SJCRH30 (cell line): ENCODE results near the gene RNF114. TPM values are rescaled to one million over a fixed set of nuclear protein-coding genes. Genes with fewer than 3 reads are reported as not detected.
"Not testable (repeated sequence)": the region's sequence is repeated elsewhere in the genome, so short reads cannot be mapped to it uniquely, and the experiment has no call there.

Experiments used
- DNase-seq, 2 experiments: peaks; one replicate each; pipeline ENCODE4 v3.0.0-alpha.2; 2015 to 2020
- H3K27ac ChIP-seq: fragments of 250-450 bp; sonication (Bioruptor Pico); 2 replicates; pipeline ENCODE4 v1.5.1; 2020; ENCODE audit warnings: mild to moderate bottlenecking, moderate library complexity
- H3K27me3 ChIP-seq: fragments of 250-450 bp; sonication (Bioruptor Pico); 2 replicates; pipeline ENCODE4 v1.5.1; 2020; ENCODE audit warnings: mild to moderate bottlenecking, moderate library complexity
- H3K36me3 ChIP-seq: fragments of 250-450 bp; sonication (Bioruptor Pico); 2 replicates; pipeline ENCODE4 v1.5.1; 2020; ENCODE audit warnings: mild to moderate bottlenecking, moderate library complexity
- H3K4me1 ChIP-seq: fragments of 250-450 bp; sonication (Bioruptor Pico); 2 replicates; pipeline ENCODE4 v1.5.1; 2020; ENCODE audit warnings: mild to moderate bottlenecking, moderate library complexity
- H3K4me3 ChIP-seq: fragments of 250-450 bp; sonication (Bioruptor Pico); 2 replicates; pipeline ENCODE4 v1.5.1; 2020; ENCODE audit warnings: mild to moderate bottlenecking, moderate library complexity
- H3K9me3 ChIP-seq: fragments of 250-450 bp; sonication (Bioruptor Pico); replicated peaks from 2 replicates; pipeline ENCODE4 v1.5.1; 2020; ENCODE audit warnings: mild to moderate bottlenecking, moderate library complexity
- total RNA-seq: library from RNA; depleted of rRNA; stranded (reverse); fragments of >200 nt; shearing (Covaris generic); gene quantifications from 2 replicates; pipeline ENCODE4 v1.2.3, GENCODE V29; 2014

Gene RNF114
- total RNA-seq, 1 experiment from 2014 or later = 108 TPM

- Histone ChIP-seq H3K27ac (peak overlapping the region; percentile 91), H3K27me3 (no peaks in the 10 kb centered on the region)
- DNase-seq = no peak
Observed at GRCh38 chr20:49937027-49937929, 1.1 kb downstream of the RNF114 start.

GRCh38 chr20:49938173-49939163 is 2.3 kb downstream of the RNF114 start:
- Histone ChIP-seq H3K4me3 (no peak overlapping the region), H3K4me1 (peaks cover 13% of the 10 kb centered on the region), H3K27ac (no peak overlapping the region), H3K9me3 (no peaks in the 10 kb centered on the region), H3K36me3 (peaks cover 37% of the 10 kb centered on the region), H3K27me3 (no peaks in the 10 kb centered on the region)
- no peak for DNase-seq

More at GRCh38 chr20:49937027-49937929, 1.1 kb downstream of the RNF114 start:
- Histone ChIP-seq H3K4me1 (peaks cover 13% of the 10 kb centered on the region), H3K4me3 (peak overlapping the region; percentile 98), H3K9me3 (no peaks in the 10 kb centered on the region), H3K36me3 (peaks cover 26% of the 10 kb centered on the region)

GRCh38 chr20:49941456-49941855 is 5.3 kb downstream of the RNF114 start:
- no peak overlapping the region for H3K27ac ChIP-seq
- H3K4me3 ChIP-seq = no peak overlapping the region
- H3K27me3 ChIP-seq = no peaks in the 10 kb centered on the region
- peaks cover 13% of the 10 kb centered on the region for H3K4me1 ChIP-seq
- peaks cover 63% of the 10 kb centered on the region for H3K36me3 ChIP-seq
- no peak for DNase-seq
- no peaks in the 10 kb centered on the region for H3K9me3 ChIP-seq

GRCh38 chr20:49942303-49942702 is 6.1 kb downstream of the RNF114 start:
- H3K27me3 ChIP-seq = no peaks in the 10 kb centered on the region
- H3K4me1 ChIP-seq = peaks cover 11% of the 10 kb centered on the region
- peaks cover 70% of the 10 kb centered on the region for H3K36me3 ChIP-seq
- no peak overlapping the region for H3K4me3 ChIP-seq
- H3K9me3 ChIP-seq = no peaks in the 10 kb centered on the region
- H3K27ac ChIP-seq = no peak overlapping the region
- DNase-seq = no peak

- DNase-seq = no peak
- H3K9me3 ChIP-seq = no peaks in the 10 kb centered on the region
- H3K4me1 ChIP-seq = peaks cover 4% of the 10 kb centered on the region
- H3K27me3 ChIP-seq = no peaks in the 10 kb centered on the region
- peaks cover 73% of the 10 kb centered on the region for H3K36me3 ChIP-seq
- no peak overlapping the region for H3K27ac ChIP-seq
- H3K4me3 ChIP-seq = no peak overlapping the region
Observed at GRCh38 chr20:49942942-49943341, 6.7 kb downstream of the RNF114 start.

GRCh38 chr20:49945306-49945700 is 9.1 kb downstream of the RNF114 start:
- DNase-seq = no peak
- no peaks in the 10 kb centered on the region for H3K27me3 ChIP-seq
- H3K9me3 ChIP-seq = no peaks in the 10 kb centered on the region
- no peak overlapping the region for H3K4me3 ChIP-seq
- H3K36me3 ChIP-seq = peaks cover 85% of the 10 kb centered on the region
- no peaks in the 10 kb centered on the region for H3K4me1 ChIP-seq
- no peak overlapping the region for H3K27ac ChIP-seq

GRCh38 chr20:49945701-49946477 is 9.7 kb downstream of the RNF114 start:
- Histone ChIP-seq H3K36me3 (peaks cover 89% of the 10 kb centered on the region), H3K27me3 (no peaks in the 10 kb centered on the region), H3K27ac (no peak overlapping the region), H3K4me3 (no peak overlapping the region), H3K9me3 (no peaks in the 10 kb centered on the region), H3K4me1 (no peaks in the 10 kb centered on the region)
- no peak for DNase-seq

GRCh38 chr20:49948178-49948577 is 12.0 kb downstream of the RNF114 start:
- no peak for DNase-seq
- peaks cover 90% of the 10 kb centered on the region for H3K36me3 ChIP-seq

GRCh38 chr20:49948809-49949507 is 12.8 kb downstream of the RNF114 start:
- H3K36me3 ChIP-seq = peaks cover 95% of the 10 kb centered on the region
- H3K27ac ChIP-seq = no peak overlapping the region
- DNase-seq = no peak
- H3K9me3 ChIP-seq = no peaks in the 10 kb centered on the region
- H3K4me3 ChIP-seq = no peak overlapping the region
- H3K27me3 ChIP-seq = no peaks in the 10 kb centered on the region
- no peaks in the 10 kb centered on the region for H3K4me1 ChIP-seq

More at GRCh38 chr20:49948178-49948577, 12.0 kb downstream of the RNF114 start:
- Histone ChIP-seq H3K27me3 (no peaks in the 10 kb centered on the region), H3K4me1 (no peaks in the 10 kb centered on the region), H3K9me3 (no peaks in the 10 kb centered on the region), H3K4me3 (no peak overlapping the region), H3K27ac (no peak overlapping the region)

- peaks cover 95% of the 10 kb centered on the region for H3K36me3 ChIP-seq
- no peak overlapping the region for H3K4me3 ChIP-seq
- no peak overlapping the region for H3K27ac ChIP-seq
- H3K4me1 ChIP-seq = no peaks in the 10 kb centered on the region
- H3K9me3 ChIP-seq = no peaks in the 10 kb centered on the region
- no peaks in the 10 kb centered on the region for H3K27me3 ChIP-seq
- no peak for DNase-seq
Observed at GRCh38 chr20:49951151-49951550, 15.0 kb downstream of the RNF114 start.

GRCh38 chr20:49955167-49955566 is 19.0 kb downstream of the RNF114 start:
- Histone ChIP-seq H3K4me1 (no peaks in the 10 kb centered on the region), H3K4me3 (no peak overlapping the region)

GRCh38 chr20:49955830-49956396 is 19.7 kb downstream of the RNF114 start:
- peaks cover 66% of the 10 kb centered on the region for H3K36me3 ChIP-seq
- not testable (repeated sequence) for DNase-seq, H3K4me3 ChIP-seq, H3K4me1 ChIP-seq, H3K9me3 ChIP-seq, H3K27ac ChIP-seq, H3K27me3 ChIP-seq

More at GRCh38 chr20:49955167-49955566, 19.0 kb downstream of the RNF114 start:
- H3K36me3 ChIP-seq = peaks cover 73% of the 10 kb centered on the region
- no peak overlapping the region for H3K27ac ChIP-seq
- no peaks in the 10 kb centered on the region for H3K27me3 ChIP-seq
- DNase-seq = no peak
- H3K9me3 ChIP-seq = no peaks in the 10 kb centered on the region

GRCh38 chr20:49956689-49957088 is 20.5 kb downstream of the RNF114 start:
- H3K36me3 ChIP-seq = peaks cover 58% of the 10 kb centered on the region
- H3K27ac ChIP-seq = no peak overlapping the region
- no peaks in the 10 kb centered on the region for H3K27me3 ChIP-seq
- no peak for DNase-seq
- H3K4me3 ChIP-seq = no peak overlapping the region
- H3K9me3 ChIP-seq = no peaks in the 10 kb centered on the region
- H3K4me1 ChIP-seq = no peaks in the 10 kb centered on the region
